PFSK-1 (cell line): ENCODE data around the gene ROM1.

Source experiments
- FOXP2 ChIP-seq: optimal IDR thresholded peaks from 2 replicates; pipeline ENCODE3; 2011; ENCODE audit warnings: borderline replicate concordance, control low read depth, inconsistent platforms; ENCODE audit not compliant: insufficient read depth; ENCODE audit errors: extremely low read length, extremely low read depth
- POLR2AphosphoS5 ChIP-seq: IDR thresholded peaks from 2 replicates; pipeline ENCODE4 v1.6.1; 2012; ENCODE audit warnings: low read depth, mild to moderate bottlenecking, control low read depth, low read length, moderate library complexity
- SIN3A ChIP-seq: IDR thresholded peaks from 2 replicates; pipeline ENCODE4 v1.6.1; 2012; ENCODE audit warnings: mild to moderate bottlenecking, low read length, moderate library complexity, borderline replicate concordance; ENCODE audit not compliant: insufficient read depth
- TAF1 ChIP-seq: IDR thresholded peaks from 2 replicates; pipeline ENCODE4 v1.6.1; 2012; ENCODE audit warnings: low read length, control low read depth, borderline replicate concordance; ENCODE audit not compliant: insufficient read depth
- TF ChIP-seq, protein P1 (sequence below), 2 experiments: IDR thresholded peaks; 2 replicates each; pipeline versions ENCODE4 v1.6.1 to v1.8.0; 2011 to 2012; ENCODE audit warnings: low read depth in 2 of 2, low read length in 2 of 2, control low read depth in 1 of 2, inconsistent platforms in 1 of 2, mild to moderate bottlenecking in 1 of 2, moderate library complexity in 1 of 2; ENCODE audit not compliant: insufficient read depth in 1 of 2

ROM1 gene

DNA sequence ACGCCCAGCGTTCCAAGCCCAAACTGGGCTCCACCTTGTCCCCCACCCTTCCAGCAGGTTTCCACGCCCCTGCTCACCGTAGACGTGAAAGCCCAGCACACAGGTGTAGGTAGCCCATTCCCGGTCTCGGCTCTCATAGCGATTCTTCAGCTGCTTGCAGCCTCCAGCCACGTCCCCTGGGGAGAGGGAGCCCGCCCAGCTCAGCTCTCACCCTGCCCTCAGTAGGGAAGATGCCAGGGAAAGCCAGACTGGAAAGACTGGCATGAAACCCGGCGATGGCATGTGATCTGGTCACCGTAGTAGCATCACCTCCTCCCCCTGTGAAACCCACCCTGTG lies 10.0 kb upstream of the ROM1 start:
- TF ChIP-seq FOXP2 = no peak
- no peak for TF ChIP-seq SIN3A
- no peak for TF ChIP-seq POLR2AphosphoS5
- TF ChIP-seq TAF1 = no peak
- TF ChIP-seq, protein P1, sequence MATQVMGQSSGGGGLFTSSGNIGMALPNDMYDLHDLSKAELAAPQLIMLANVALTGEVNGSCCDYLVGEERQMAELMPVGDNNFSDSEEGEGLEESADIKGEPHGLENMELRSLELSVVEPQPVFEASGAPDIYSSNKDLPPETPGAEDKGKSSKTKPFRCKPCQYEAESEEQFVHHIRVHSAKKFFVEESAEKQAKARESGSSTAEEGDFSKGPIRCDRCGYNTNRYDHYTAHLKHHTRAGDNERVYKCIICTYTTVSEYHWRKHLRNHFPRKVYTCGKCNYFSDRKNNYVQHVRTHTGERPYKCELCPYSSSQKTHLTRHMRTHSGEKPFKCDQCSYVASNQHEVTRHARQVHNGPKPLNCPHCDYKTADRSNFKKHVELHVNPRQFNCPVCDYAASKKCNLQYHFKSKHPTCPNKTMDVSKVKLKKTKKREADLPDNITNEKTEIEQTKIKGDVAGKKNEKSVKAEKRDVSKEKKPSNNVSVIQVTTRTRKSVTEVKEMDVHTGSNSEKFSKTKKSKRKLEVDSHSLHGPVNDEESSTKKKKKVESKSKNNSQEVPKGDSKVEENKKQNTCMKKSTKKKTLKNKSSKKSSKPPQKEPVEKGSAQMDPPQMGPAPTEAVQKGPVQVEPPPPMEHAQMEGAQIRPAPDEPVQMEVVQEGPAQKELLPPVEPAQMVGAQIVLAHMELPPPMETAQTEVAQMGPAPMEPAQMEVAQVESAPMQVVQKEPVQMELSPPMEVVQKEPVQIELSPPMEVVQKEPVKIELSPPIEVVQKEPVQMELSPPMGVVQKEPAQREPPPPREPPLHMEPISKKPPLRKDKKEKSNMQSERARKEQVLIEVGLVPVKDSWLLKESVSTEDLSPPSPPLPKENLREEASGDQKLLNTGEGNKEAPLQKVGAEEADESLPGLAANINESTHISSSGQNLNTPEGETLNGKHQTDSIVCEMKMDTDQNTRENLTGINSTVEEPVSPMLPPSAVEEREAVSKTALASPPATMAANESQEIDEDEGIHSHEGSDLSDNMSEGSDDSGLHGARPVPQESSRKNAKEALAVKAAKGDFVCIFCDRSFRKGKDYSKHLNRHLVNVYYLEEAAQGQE (IDR thresholded peaks at IDR 0.05; ENCODE audit: insufficient read depth in 1 of 2, low read depth in 2 of 2, low read length in 2 of 2) = no peak

DNA sequence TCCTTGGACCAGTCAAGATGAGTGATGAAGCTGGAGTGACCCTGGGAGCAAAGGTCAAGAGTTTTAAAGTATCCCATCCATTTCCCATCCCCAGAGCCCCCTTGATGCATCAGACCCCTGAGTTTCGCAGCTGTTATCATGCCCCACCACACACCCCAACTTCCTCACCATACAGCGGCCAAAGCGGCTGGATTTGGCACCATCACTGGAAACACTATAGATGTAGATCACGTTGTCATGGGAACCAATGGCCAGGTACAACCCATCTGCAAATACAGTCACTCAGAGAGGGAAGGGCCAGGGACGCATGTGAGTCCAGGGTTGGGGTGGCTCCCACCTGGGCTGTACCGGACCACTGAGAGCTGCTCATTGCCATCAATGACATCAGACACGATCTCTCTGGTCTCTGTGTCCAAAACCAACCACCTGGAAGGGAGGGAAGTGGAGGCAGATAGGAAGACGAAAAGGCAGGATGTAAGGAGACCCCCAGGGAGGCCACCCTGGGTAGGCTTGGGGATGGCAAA lies 9.2 kb upstream of the ROM1 start:
- TF ChIP-seq, protein P1 (IDR thresholded peaks at IDR 0.05; ENCODE audit: insufficient read depth in 1 of 2, low read depth in 2 of 2, low read length in 2 of 2) = no peak
- TF ChIP-seq FOXP2 (no peak), POLR2AphosphoS5 (no peak), TAF1 (no peak), SIN3A (no peak)

DNA sequence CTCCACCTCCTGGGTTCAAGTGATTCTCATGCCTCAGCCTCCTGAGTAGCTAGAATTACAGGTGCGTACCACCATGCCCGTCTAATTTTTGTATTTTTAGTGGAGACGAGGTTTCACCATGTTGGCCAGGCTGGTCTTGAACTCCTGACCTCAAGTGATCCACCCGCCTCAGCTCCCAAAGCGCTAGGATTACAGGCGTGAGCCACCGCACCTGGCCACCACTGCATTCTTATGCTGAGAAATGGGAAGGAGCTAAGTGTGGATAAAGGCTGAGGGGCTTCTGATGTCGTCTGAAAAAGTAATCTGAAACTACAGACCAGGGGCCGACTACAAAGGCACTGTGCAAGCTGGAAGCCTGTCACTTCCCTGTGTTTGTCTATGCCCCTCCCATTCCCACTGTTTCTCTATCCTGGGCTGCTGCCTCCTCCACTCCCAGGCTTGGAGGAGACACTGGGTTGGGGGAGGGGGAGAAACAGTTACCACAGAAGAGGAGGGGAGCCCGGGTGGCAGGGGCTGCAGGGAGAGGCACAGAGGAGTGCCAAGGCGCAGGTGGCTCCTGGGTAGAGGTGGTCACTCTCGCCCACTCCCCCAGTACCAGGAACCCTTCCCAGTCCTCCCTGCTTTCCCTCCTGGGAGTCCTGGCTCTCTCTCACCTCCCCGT lies 8.5 kb upstream of the ROM1 start:
- no peak for TF ChIP-seq SIN3A
- TF ChIP-seq, protein P1 (IDR thresholded peaks at IDR 0.05; ENCODE audit: insufficient read depth in 1 of 2, low read depth in 2 of 2, low read length in 2 of 2) = no peak
- no peak for TF ChIP-seq POLR2AphosphoS5
- no peak for TF ChIP-seq TAF1
- no peak for TF ChIP-seq FOXP2

DNA sequence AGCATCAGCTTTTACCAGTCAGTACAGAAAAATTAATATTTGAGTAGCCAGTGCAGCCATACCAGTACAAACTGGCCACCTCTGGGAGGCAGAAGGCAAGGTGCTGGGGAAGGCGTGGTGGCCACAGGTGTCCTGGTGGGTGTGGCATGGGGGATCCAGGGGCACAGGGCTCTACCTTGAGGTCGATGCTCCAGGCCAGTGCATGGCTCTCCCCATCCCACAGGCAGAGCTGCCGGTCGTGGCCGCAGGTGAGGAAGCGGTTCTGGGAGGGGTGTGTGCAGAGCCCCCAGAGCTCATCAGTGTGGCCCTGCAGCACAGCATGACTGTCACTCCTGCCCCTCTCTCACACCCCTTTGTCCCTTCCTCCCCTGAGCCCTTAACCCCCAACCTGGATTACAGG lies 7.6 kb upstream of the ROM1 start:
- no peak for TF ChIP-seq FOXP2
- TF ChIP-seq SIN3A = no peak
- TF ChIP-seq, protein P1 (IDR thresholded peaks at IDR 0.05; ENCODE audit: insufficient read depth in 1 of 2, low read depth in 2 of 2, low read length in 2 of 2) = no peak
- TF ChIP-seq POLR2AphosphoS5 = no peak
- no peak for TF ChIP-seq TAF1
